HG03064 (cell line): ENCODE measurements around the gene LGALSL.
A peak's percentile ranks its signal among the peaks of the same experiment; 100 is the strongest.
"Not testable (repeated sequence)": the region's sequence is repeated elsewhere in the genome, so short reads cannot be mapped to it uniquely, and the experiment has no call there.

Experiments
- ATAC-seq: cut with Tn5 transposase; IDR thresholded peaks from one replicate; pipeline ENCODE4 v1.9.1; 2021; ENCODE audit warnings: low read depth; ENCODE audit not compliant: unreplicated experiment

LGALSL gene

DNA sequence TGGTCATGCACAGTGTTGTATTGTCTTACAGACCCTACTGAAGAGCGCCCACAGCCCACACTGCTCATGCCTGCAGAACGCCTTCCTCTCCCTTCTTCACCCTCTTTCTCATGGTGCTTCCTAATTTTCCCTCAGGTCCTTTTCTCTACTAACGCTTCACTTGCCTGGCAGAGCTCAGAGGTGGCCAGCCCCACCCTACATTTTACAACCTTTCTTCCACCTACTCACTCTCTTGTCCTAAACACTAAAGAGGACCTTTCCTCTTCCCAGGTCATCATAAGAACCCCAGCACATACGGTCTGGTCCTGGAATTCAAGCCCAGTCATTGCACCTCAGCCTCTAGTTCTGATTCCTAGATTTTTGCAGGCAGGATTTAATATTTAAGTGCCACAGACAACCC, 11.7 kb upstream of the LGALSL start:
- ATAC-seq, result no peak

DNA sequence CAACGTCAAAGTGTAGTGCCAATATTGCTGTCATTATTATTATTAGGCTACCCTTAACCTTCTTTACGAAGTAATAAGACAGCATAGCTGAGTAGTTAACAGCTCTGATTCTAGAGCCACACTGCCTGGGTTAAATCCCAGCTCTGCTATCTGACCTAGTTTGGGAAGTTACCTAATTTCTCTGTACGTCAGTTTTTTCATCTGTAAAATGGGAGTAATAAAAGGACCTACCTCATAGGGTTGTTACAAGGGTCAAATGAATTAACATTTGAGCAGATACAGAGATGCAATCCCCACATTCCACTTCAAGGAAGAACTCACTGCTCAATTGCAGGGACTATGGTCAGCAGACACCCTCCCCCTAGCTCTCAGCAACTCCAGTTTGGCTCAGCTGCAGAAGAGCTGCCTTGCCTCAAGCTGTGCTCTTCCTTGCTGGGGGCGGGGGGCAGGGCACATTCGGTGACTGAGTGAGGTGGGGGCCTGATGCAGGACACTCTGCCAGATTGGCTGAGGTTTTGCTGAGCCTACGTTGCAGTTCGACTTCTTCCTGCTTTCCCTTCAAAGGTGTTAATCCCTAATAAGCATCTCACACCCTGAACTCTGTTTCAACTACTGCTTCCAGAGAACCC, 11.0 kb upstream of the LGALSL start:
- ATAC-seq, result no peak

DNA sequence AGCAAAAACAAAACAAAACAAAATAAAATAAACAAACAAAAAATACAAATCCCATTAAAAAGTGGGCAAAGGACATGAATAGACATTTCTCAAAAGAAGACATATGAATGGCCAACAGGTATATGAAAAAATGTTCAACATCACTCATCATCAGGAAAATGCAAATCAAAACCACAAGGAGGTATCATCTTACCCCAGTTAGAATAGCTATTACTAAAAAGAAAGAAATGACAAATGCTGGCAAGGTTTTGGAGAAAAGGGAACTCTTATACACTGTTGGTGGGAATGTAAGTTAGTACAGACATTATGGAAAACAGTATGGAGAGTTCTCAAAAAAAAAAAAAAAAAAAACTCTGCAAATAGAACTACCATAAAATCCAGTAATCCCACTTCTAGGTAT, 8.0 kb upstream of the LGALSL start:
- ATAC-seq, result not testable (repeated sequence)

DNA sequence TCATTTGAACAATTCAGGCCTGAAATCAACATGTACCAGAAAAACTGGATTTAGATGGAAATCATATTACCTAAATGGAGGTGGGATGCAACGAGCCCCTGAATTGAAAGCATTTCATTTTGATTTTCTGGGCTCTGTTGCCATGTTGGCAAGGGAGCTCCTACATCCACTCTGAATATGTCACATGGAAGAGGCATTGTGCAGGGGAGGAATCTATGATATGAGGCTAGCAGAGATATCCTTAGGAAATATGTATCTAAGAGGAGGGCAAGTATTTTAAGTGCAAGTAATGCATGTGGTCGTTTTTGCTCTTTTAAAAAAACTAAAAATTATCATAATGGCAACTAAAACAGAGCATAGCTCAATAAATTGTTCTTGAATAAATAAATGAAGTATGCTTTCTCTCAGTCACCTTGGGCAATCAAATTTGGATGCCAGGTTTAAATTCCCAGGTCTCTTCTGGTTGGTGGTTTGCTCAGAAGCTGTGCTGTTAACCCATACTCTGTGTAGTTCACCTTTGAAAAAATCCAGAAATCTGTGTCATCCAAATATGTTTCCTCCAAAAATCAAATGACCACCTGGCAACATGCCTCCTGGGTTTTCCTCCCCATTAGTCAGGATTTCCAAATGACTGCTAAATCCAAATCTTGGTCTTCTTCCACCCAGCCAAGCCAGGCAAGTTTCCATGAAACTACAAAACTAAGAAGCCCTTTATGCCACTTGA, 6.5 kb upstream of the LGALSL start:
- no peak for ATAC-seq

DNA sequence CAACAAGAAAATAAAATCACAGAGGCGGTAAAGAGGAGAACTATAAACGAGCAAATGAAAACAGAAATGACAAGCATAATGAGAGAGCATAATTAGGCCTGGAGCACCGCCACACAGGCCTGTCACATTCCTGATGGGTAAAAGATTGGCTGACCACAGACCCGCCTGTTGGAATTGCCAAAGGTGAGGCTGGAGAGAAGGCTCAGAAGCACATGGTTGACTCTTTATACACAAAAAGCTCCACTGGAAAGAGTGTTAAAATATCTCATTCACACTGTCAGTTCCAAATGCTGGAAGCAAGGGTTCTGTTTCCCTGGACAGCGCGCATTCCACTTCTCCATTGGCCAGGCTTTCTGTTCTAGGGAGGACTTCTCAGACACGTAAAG, 5.9 kb upstream of the LGALSL start:
- ATAC-seq, result no peak

DNA sequence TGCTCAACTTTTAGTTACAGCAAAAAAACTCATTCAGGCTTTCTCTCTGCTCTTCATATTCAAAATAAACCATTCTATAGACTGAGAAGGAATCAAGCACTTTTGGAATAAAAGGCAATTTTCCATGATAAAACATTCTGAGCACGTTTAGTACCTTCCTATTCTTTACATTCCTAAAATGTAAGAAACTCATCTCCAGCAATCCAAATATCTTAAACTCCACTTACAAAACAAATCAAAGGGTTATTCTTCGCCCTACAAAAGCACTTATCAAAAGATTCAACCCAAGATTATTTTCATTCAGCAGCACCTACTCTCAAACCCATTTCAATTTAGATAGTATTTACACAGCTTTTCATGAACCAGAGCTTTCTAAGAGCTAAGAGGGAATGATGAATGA, 2.9 kb upstream of the LGALSL start:
- ATAC-seq, result no peak

DNA sequence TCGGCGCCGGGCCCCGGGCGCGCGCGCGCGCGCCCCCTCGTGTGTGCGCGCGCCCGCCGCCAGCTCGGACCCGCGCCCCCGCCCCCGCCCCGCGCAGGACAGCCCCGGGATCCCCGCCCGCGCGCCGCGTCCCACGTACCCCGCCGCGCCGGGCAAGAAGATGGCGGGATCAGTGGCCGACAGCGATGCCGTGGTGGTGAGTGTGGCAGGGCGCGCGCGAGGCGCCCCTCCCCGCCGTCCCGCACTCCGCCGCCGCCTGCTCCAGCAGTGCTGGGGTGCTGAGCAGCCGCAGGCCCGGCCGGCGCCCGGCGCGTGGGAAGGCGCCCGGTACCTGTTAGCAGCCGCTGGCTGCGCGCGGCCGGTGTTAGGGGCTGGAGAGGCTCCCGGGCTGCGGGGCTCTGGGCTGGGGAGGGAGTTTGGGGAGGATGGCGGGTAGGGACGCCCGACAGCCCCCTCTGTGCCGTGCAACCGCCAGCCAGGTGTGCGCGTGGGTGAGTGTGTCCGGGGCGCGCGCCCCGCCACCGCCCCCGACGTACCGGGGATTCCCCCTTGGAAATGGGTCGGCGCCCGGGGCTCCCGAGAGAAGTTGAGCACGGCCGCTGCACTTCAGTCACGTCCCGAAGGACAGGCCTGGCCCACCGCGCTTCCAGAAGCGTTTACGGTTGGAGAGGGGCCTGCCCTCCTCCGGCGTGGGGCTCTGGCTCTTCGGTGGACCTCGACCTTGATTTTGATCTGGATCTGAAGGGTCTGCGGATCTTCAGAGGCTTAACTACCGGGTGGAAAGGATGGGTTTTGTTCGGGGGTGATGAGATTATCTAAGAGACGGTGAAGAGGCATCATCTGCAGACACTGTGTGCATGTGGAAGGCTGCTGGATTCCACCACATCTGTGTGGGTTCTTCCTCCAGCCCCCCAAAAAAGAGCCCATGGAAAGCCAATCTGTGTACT, 697 bp downstream of the LGALSL start:
- peak; percentile 51 for ATAC-seq

DNA sequence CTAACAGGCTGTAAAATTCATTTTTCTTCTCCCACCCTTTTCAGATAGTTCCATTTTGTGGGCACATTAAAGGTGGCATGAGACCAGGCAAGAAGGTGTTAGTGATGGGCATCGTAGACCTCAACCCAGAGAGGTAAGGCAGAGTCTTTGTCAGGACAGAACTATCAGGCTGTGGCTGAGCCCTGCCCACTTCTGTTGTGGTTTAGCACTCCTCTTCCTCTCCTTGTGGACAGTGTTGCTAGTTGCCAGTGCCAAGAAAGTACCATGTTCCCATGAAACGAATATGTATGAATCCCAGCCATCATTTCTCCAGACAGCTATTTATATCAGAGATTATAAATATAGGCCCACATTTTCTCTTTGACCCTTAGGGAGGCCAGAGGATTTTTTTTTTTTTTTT, 1.6 kb downstream of the LGALSL start:
- no peak for ATAC-seq

DNA sequence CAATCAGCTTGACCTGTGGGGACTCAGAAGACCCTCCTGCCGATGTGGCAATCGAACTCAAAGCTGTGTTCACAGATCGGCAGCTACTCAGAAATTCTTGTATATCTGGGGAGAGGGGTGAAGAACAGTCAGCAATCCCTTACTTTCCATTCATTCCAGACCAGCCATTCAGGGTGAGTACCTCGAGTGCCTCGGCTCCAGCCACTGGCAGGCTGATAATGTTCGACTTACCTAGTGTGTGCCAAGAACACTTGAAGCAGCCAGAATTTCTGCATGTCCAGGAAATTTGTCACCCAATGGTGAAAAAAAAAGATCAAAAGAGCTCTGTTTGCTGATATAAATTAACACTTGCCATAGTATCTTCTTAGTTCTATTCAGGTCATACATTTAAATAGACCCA, 2.3 kb downstream of the LGALSL start:
- ATAC-seq, result no peak

DNA sequence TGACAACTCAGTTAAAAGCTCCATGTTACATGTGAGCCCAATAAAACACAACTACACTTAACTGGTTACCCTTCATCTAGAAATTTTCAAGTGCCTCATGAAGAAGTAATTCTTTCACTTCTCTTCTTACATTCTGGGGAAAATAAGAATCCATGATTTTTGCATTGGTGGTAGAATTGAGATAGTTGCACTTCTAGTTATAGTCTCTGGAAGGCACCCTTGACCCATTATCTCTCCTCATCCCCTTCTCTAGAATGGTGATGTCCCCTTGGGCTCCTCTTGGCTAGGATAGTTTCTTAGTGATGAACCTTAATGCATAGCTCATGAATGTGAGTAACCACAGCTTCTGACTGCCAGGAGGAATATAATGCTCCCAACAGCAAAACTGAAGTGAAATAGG, 3.6 kb downstream of the LGALSL start:
- no peak for ATAC-seq

DNA sequence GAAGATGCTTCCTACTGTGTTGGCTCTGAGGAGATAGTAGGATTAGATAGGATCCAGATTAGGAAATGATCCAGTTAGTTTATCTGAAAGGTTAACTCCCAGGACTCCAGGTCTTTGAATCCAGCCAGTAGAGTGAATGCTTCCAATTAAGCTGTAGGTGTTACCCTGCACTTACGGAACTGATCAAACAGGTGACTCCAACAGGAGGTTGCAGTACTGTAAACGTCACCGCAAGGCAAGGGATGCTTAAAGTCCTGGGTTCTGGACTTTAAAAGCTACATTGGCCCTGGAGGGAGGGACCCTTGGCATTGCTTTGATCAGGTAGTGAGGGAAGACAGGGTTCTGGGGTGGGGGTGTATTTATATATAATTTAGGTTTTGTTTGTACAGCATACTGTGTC, 5.6 kb downstream of the LGALSL start:
- ATAC-seq, result no peak

DNA sequence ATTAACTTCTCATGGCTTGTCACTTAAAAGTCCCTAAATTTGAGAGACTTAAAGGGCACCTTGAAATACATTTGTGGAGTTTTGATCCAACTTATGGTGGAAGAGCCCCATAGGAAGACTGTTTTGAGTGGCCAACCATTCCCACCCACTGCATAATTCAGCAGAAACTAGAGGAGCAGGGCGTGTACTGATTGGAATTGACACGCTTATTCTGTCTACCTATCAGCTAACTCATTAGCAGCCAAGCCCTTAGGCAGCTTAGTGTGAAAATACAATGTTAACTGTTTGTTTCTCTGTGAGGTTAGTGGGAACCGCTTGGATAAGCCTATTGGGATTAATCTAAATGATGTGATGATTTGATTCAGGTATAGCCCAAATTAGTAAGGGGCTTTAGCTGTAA, 6.4 kb downstream of the LGALSL start:
- no peak for ATAC-seq

DNA sequence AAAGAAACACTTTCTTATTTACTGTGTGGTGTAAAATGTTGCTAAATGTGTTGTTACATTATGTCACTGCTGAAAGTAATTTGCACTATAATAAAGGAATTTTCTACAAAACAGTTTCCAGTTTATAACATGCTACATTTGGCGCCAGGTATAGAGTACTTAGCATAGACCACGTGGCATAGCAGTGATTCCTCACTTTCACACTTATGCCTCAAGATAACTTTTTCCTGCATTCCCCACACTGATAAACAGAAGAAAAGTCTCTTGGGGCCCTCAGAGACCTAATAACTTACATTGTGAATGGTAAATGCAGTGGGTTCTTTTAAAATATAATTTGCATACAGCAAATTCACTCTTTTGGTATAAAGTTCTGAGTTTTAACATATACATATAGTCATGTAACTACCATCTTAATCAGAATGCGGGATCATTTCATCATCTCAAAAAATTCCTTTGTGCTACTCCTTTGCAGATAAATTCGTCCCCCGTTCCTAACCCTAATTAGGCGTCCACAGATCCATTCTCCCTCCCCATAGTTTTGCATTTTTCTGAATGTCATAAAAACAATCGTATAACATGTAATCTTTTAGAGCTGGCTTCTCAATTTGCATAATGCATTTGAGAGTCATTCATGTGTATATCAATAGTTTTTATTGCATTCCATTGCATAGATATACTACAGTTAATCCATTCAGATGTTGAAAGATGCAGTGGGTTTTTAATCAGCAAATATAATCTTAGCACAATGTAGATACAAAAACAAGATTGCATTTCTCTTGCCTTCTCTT, 7.5 kb downstream of the LGALSL start:
- no peak for ATAC-seq

DNA sequence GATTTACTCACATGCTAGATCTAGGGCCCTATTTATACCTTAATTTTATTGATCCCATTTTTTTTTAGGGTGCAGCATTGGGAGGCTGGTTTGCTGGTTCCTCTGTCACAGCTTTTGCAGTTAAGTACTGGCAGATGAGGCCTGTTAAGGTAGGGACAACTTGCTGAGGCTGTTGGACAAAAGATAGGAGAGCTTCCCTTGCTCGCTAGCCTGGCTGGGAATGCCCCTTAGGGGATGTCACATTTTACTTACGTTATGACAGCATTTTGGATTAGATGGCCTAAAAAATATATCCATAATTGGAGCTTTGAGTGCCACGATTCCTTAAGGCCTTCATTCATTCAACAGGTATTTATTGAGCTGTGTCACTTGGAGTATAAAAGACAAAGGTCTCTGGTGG, 8.2 kb downstream of the LGALSL start:
- ATAC-seq, result no peak

DNA sequence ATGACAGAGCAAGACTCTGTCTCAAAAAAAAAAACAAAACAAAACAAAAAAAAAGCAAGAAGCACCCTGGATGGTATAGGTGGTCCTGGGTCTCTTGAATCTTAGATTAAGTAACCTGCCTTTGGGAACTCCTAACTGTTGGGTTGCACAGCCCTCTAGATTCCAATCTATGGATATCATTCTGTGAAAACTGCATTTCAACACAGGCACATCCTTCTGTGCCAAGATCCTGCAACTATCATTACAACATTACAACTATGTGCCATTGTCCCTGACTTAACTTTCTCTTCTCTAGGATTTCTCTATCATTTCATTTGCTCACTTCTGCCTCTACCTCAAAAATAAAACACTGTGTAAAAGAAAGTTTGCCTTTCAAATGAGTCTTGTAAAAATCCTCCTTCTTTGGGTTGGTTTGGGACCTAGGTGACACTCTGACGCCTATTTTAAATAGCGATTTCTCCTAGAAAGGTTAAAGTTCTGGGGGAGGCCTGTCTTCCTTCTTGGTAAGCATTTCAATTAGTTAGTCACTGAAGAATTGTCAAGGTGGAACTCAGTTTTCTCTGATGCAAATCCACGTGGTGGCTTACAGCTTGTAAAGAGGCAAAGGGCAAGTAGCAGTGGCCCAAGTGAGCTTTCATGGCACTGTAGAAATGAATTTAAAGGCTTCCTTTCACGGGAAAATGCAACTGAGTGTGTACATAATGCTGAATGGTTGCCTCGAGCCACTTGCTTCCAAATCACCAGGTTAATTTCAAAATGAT, 9.2 kb downstream of the LGALSL start:
- no peak for ATAC-seq

DNA sequence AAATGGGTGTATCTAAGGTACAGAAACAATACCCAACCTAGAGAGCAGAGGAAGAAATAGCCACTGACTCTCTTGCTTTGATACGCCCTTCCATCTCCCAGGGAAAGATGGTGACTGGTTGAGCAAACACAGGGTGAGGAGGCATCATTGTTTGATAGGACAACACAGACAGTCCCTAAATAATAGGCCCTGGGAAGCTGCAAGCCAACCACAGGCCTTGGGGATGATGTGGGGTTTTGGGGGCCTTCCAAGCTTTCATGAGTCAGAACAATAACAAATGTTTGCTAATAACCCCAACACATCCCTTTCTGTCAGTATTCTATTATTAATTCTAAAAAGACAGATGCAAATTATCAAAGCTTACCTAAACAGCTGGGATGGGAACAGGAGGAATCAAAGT, 9.8 kb downstream of the LGALSL start:
- ATAC-seq, result no peak

DNA sequence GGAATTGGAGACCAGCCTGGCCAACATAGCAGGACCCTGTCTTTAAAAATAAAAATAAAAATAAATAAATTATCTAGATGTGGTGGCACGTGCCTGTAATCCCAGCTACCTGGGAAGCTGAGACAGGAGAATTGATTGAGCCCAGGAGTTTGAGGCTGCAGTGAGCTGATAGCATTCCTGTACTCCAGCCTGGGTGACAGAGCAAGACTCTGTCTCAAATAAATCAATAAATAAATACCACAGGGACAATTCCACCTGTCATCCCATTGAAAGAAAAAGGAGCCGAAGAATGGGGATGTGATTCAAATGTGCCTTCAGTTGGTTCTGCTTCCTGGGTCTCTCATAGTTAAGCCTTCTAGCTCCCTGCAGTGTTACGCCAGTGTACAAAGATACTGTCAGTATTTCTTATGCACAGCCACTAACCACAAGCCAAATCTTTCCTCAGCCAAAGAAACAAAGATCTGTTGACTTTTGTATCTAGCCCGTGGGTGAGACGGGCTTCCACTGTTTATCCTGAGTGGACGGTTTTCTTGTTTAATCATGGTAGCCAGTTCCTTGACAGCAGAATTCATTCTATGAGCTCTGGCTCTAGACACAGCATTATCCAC, 12.6 kb downstream of the LGALSL start:
- no peak for ATAC-seq

DNA sequence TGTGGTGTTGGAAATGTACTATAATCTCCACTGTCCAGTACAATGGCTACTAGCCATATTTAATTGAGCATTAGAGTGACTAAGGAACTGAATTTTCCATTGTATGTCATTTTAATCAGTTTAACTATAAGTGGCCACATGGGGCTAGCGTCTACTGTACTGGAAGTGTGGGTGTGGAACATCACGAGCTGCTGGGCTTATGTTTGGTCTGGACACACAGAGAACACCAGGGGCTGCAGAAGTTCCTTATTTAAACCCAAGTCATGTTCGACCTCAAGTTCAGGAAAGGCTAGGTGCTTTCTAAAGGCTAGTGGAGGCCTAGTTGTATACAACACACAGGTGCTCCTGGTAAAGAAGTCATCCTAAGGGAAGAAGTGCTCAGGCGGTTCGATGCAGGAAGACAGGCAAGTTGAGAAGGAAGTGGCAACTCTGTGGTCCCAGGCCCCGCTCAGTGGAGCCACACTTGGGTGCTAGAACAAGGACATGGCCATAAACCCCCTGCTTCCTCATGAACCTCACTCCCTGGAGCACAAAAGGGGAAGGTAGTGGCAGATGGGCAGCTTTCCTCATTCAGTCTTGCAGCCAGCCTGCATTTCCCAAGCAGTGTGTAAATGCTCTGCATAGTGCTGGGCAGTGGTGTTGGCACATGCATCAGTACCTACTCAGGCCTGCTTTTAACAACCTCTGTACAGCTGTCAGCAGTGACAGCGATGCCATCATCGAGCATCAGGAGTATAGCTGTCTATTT, 13.3 kb downstream of the LGALSL start:
- ATAC-seq, result no peak

DNA sequence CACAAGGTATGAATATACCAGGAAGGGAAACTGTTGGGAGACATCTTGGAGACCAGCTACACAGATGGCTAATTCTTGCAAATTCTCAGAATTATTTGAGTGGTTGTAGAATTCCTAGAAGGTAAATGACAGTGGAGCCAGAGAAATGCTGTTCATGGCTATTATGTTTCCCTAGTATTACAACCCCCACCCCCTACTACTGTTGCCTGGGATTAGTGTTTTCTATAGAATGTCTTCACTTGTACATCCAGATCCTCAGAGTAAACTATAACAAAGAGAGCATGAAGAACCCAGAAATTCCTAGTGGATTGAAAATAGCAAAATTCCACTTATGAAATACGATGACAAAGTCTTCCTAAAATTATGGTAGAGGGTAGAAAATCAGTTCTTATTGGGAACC, 15.3 kb downstream of the LGALSL start:
- ATAC-seq, result no peak
